Measurements from ENCODE around the gene ANKMY2.

The ANKMY2 gene

DNA sequence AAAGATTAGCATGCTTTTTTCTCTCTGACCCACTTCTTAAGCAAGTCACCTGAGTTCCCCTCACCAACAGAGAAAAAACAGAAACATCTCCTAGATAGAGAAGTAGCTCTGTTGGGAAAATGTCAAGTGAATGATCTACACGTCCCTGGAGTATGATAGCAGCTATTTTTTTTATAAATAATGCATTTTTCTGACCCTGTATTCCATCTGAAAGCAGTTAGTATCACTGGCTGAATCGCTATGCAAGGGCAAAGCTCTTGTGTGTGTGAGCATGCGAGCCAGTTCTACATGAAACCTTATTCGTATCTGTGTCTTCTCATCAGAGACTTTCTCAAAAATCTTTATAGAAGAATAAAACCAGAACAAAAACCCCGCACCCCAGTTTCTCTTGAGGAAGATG lies 8.2 kb downstream of the ANKMY2 start:
- H3K4me1 ChIP-seq (ENCODE audit: control insufficient read depth, insufficient read depth, low read length), result peaks cover 9% of the 10 kb centered on the region
- H3K27me3 ChIP-seq (ENCODE audit: control insufficient read depth, insufficient read depth, low read length), result no peaks in the 10 kb centered on the region
- H3K27ac ChIP-seq (ENCODE audit: low read depth, low read length), result no peak overlapping the region
- no peak overlapping the region for H3K9ac ChIP-seq (ENCODE audit: low read length)
- no peak overlapping the region for H3K4me3 ChIP-seq (ENCODE audit: low read length)
- no peaks in the 10 kb centered on the region for H3K36me3 ChIP-seq (ENCODE audit: control insufficient read depth, insufficient read depth, low read length)

DNA sequence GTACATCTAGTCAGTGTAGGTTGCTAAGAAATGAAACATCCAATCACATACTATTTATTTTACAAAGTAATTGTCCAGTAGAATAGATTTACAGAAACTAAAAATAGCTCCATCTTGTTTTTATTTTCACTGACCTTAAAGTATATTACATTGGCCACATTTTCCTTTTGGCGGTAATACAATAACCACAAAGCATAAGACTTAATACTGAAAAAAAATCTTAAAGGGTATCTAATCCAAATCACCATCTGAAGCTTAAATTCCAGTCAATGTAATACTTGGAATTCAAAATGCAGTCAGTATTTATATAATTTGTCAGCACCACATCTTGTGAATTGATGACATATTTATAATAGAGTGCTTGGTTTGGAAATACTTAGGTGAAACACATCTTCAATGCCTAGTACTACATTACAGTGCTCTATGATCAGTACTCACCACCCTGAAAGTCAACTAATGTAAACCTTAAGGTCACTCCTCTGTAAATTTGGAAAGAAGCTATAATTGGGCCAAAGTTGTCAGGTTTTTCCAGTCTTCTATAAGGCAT lies 8.9 kb downstream of the ANKMY2 start:
- H3K4me1 ChIP-seq (ENCODE audit: control insufficient read depth, insufficient read depth, low read length), result peaks cover 9% of the 10 kb centered on the region
- no peak overlapping the region for H3K27ac ChIP-seq (ENCODE audit: low read depth, low read length)
- no peak overlapping the region for H3K9ac ChIP-seq (ENCODE audit: low read length)
- H3K36me3 ChIP-seq (ENCODE audit: control insufficient read depth, insufficient read depth, low read length), result no peaks in the 10 kb centered on the region
- no peak overlapping the region for H3K4me3 ChIP-seq (ENCODE audit: low read length)
- no peaks in the 10 kb centered on the region for H3K27me3 ChIP-seq (ENCODE audit: control insufficient read depth, insufficient read depth, low read length)

DNA sequence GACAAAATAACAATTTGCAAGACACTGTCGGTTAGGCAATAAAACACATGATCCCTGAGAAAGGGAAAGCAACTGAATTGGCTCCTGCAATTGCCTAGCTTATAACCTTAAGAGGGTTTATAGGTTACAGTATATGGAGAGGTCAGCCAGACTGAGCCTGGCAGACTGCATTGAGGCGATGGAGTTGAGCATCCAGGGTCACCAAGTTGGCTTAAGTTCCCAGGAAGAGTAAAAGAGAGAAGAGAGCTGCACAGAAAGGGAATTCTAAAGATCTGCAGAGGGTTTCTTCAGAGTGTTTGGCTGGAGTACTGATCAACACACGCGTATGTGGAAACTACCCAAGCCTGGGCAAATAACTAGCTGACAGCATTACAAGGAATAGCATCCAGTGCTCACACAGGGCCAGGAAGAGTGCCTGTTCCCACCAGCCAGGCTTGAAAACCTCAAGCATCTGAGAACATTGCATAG lies 11.2 kb downstream of the ANKMY2 start:
- Histone ChIP-seq H3K27me3 (ENCODE audit: control insufficient read depth, insufficient read depth, low read length) (no peaks in the 10 kb centered on the region), H3K27ac (ENCODE audit: low read depth, low read length) (peak overlapping the region; percentile 19)

DNA sequence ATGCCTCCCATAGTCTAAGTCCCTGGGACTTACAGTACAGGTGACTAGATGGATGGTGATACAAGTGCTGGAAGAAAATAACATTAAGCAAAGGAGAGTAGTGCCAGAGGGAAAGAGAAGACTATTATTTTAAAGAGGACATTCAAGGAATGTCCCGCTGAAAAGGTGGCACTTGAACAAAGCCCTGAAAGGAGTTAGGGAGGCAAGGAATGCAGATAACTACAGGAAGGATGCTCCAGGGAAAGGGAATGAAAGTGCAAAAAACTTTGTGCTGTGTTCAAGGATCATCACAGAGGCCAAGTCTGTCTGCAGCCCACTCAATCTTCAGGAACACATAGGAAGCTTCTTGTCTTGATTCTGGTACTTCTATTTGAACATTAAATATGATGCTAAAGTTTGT lies 14.9 kb downstream of the ANKMY2 start:
- Histone ChIP-seq H3K27me3 (ENCODE audit: control insufficient read depth, insufficient read depth, low read length) (no peaks in the 10 kb centered on the region), H3K4me1 (ENCODE audit: control insufficient read depth, insufficient read depth, low read length) (peaks cover 6% of the 10 kb centered on the region), H3K9ac (ENCODE audit: low read length) (no peak overlapping the region), H3K27ac (ENCODE audit: low read depth, low read length) (no peak overlapping the region), H3K4me3 (ENCODE audit: low read length) (no peak overlapping the region), H3K36me3 (ENCODE audit: control insufficient read depth, insufficient read depth, low read length) (no peaks in the 10 kb centered on the region)

More for the DNA sequence above, 11.2 kb downstream of the ANKMY2 start:
- Histone ChIP-seq H3K36me3 (ENCODE audit: control insufficient read depth, insufficient read depth, low read length) (no peaks in the 10 kb centered on the region), H3K4me3 (ENCODE audit: low read length) (peak overlapping the region; percentile 10), H3K4me1 (ENCODE audit: control insufficient read depth, insufficient read depth, low read length) (peaks cover 9% of the 10 kb centered on the region), H3K9ac (ENCODE audit: low read length) (no peak overlapping the region)

DNA sequence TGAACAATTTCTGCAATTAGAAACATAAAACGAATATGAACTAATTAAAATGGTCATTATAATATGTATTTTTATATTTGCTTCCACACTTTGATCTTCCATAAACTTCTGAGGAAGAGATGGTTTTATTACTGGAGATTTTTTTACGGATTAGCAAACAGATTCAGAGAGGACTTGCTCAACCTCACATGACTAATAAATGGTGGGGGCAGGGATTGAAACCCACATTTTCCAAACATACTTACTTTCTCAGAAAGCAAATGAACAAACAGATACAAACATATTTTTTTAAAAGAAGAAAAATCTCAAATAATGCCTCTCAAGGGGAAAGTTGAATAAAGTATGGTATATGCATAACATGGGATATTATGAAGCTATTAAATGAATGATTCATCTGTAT lies 18.3 kb downstream of the ANKMY2 start:
- no peaks in the 10 kb centered on the region for H3K4me1 ChIP-seq (ENCODE audit: control insufficient read depth, insufficient read depth, low read length)
- H3K27ac ChIP-seq (ENCODE audit: low read depth, low read length), result no peak overlapping the region
- peaks cover 4% of the 10 kb centered on the region for H3K36me3 ChIP-seq (ENCODE audit: control insufficient read depth, insufficient read depth, low read length)
- H3K9ac ChIP-seq (ENCODE audit: low read length), result no peak overlapping the region
- H3K27me3 ChIP-seq (ENCODE audit: control insufficient read depth, insufficient read depth, low read length), result no peaks in the 10 kb centered on the region
- H3K4me3 ChIP-seq (ENCODE audit: low read length), result no peak overlapping the region

DNA sequence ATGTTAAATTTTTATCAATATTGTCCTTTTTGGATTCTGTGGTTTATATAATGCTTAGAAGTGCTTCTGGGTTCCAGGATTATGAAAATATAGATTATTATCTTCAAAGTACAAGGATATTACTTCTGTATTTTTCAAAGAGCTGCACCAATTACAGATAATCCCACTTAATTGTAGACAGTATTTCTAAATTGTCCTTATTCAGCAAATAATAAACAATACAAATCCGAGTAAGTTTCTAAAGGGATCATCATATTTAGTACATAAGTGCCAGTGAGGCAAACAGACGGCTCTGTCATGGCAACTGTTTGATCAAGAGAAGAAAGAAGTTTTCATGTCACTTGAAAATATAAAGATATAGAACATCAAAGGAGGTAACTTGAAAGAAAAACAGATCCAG lies 19.2 kb downstream of the ANKMY2 start:
- no peak overlapping the region for H3K27ac ChIP-seq (ENCODE audit: low read depth, low read length)
- no peaks in the 10 kb centered on the region for H3K4me1 ChIP-seq (ENCODE audit: control insufficient read depth, insufficient read depth, low read length)
- H3K27me3 ChIP-seq (ENCODE audit: control insufficient read depth, insufficient read depth, low read length), result no peaks in the 10 kb centered on the region
- H3K4me3 ChIP-seq (ENCODE audit: low read length), result no peak overlapping the region
- peaks cover 4% of the 10 kb centered on the region for H3K36me3 ChIP-seq (ENCODE audit: control insufficient read depth, insufficient read depth, low read length)
- H3K9ac ChIP-seq (ENCODE audit: low read length), result no peak overlapping the region

DNA sequence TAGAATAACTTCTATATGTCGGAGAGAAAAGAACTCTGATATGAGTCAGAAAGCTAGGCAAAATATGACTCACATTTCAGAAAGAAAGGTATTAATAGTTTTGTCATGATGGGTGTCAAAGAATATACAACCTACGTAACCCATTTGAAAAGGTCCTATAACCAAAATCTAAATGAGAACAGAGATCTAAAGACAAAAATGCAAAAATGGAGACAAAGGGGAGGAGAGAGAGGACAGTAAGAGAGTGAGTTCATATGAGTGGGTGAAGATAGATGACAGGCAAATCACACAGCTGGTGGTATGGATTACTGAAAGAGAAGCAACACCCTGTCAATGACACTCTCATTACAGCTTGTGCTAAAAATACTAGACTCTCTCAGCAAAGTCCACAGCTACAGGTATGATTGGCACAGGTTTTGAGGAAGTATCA lies 25.6 kb downstream of the ANKMY2 start:
- no peak overlapping the region for H3K4me3 ChIP-seq (ENCODE audit: low read length)
- no peaks in the 10 kb centered on the region for H3K27me3 ChIP-seq (ENCODE audit: control insufficient read depth, insufficient read depth, low read length)
- peaks cover 4% of the 10 kb centered on the region for H3K36me3 ChIP-seq (ENCODE audit: control insufficient read depth, insufficient read depth, low read length)
- no peaks in the 10 kb centered on the region for H3K4me1 ChIP-seq (ENCODE audit: control insufficient read depth, insufficient read depth, low read length)
- H3K9ac ChIP-seq (ENCODE audit: low read length), result no peak overlapping the region
- no peak overlapping the region for H3K27ac ChIP-seq (ENCODE audit: low read depth, low read length)

DNA sequence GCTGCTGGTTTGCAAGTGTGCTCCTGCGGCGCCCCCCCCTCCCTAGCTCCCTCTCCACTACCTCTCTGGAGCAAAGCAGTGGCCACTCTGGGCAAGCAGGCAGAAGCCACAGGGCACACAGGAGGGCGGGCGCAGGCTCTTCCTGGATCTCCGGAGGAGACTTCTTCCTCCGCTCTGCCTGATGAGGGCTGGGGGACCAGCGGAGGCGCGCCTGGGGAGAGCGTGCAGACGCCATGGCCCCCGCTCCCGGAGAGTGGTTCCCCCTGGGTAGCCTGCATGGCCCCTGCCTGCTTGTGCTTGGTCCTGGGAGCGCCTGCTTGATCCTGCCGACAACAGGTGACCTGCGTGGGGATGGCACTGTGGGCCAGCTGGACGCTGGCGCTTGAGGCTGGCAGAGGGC lies 29.0 kb downstream of the ANKMY2 start:
- H3K36me3 ChIP-seq (ENCODE audit: control insufficient read depth, insufficient read depth, low read length), result peaks cover 2% of the 10 kb centered on the region
- no peak overlapping the region for H3K4me3 ChIP-seq (ENCODE audit: low read length)
- no peaks in the 10 kb centered on the region for H3K27me3 ChIP-seq (ENCODE audit: control insufficient read depth, insufficient read depth, low read length)
- H3K4me1 ChIP-seq (ENCODE audit: control insufficient read depth, insufficient read depth, low read length), result no peaks in the 10 kb centered on the region
- no peak overlapping the region for H3K27ac ChIP-seq (ENCODE audit: low read depth, low read length)
- no peak overlapping the region for H3K9ac ChIP-seq (ENCODE audit: low read length)

DNA sequence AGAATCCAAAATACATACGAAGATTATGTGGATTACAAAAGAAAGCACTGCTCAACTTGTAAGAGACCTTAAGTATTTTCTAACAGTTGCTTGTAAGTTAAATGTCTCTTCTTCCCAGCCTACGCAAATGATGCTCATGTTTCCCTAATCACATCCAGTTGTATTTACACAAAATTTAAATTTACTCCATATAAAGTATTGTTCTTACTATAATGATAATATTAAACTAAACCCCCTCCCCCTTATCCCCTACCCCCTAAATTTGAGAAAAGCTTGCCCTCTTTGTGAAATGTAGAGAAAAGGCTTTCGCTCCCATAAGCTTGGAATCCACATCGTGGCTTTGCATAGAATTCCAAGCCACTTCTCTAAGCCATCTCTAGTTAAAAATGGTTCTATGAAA lies 29.4 kb downstream of the ANKMY2 start:
- H3K4me3 ChIP-seq (ENCODE audit: low read length), result no peak overlapping the region
- H3K36me3 ChIP-seq (ENCODE audit: control insufficient read depth, insufficient read depth, low read length), result peaks cover 2% of the 10 kb centered on the region
- H3K4me1 ChIP-seq (ENCODE audit: control insufficient read depth, insufficient read depth, low read length), result no peaks in the 10 kb centered on the region
- H3K9ac ChIP-seq (ENCODE audit: low read length), result no peak overlapping the region
- no peaks in the 10 kb centered on the region for H3K27me3 ChIP-seq (ENCODE audit: control insufficient read depth, insufficient read depth, low read length)
- H3K27ac ChIP-seq (ENCODE audit: low read depth, low read length), result no peak overlapping the region

DNA sequence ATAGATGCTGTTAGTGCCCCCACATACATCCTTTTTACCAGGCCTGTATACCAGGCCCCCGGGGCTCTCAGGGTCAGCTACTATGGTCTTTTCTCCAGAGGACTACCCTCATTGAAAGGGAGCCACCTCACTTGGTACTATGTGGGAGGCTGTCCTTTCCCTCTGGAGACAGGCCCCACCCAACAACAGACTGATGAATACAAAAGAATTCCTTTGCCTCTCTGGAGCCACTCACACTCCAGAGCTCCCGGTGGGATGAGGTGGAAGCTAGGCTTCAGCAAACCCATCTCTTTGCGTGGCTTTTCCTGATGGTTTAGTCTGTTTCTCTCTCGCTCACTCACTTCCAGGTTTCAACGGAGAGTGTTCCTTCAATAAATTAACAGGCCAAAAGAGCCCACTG lies 30.3 kb downstream of the ANKMY2 start:
- Histone ChIP-seq H3K27me3 (ENCODE audit: control insufficient read depth, insufficient read depth, low read length) (no peaks in the 10 kb centered on the region), H3K4me3 (ENCODE audit: low read length) (no peak overlapping the region), H3K9ac (ENCODE audit: low read length) (no peak overlapping the region), H3K36me3 (ENCODE audit: control insufficient read depth, insufficient read depth, low read length) (peaks cover 2% of the 10 kb centered on the region), H3K4me1 (ENCODE audit: control insufficient read depth, insufficient read depth, low read length) (no peaks in the 10 kb centered on the region), H3K27ac (ENCODE audit: low read depth, low read length) (no peak overlapping the region)

DNA sequence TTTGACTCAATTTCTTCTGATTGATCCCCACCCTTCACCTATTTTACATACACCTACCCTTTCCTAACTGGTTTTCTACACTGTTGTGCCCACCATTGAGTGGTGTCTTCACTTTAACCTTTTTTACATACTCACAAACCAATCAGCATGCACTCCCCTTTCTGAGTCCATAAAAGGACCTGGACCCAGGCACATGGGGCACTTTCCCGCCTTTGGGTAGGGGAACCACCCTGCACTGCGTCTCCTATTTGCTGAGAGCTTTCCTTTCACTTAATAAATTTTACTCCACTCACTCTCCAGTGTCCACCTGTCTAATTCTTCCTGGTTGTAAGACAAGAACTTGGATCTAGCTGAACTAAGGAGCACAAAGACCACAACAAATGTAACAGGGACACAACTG lies 33.8 kb downstream of the ANKMY2 start:
- Histone ChIP-seq H3K27ac (ENCODE audit: low read depth, low read length) (no peak overlapping the region), H3K36me3 (ENCODE audit: control insufficient read depth, insufficient read depth, low read length) (peaks cover 2% of the 10 kb centered on the region), H3K4me1 (ENCODE audit: control insufficient read depth, insufficient read depth, low read length) (no peaks in the 10 kb centered on the region), H3K27me3 (ENCODE audit: control insufficient read depth, insufficient read depth, low read length) (no peaks in the 10 kb centered on the region), H3K9ac (ENCODE audit: low read length) (no peak overlapping the region), H3K4me3 (ENCODE audit: low read length) (no peak overlapping the region)

DNA sequence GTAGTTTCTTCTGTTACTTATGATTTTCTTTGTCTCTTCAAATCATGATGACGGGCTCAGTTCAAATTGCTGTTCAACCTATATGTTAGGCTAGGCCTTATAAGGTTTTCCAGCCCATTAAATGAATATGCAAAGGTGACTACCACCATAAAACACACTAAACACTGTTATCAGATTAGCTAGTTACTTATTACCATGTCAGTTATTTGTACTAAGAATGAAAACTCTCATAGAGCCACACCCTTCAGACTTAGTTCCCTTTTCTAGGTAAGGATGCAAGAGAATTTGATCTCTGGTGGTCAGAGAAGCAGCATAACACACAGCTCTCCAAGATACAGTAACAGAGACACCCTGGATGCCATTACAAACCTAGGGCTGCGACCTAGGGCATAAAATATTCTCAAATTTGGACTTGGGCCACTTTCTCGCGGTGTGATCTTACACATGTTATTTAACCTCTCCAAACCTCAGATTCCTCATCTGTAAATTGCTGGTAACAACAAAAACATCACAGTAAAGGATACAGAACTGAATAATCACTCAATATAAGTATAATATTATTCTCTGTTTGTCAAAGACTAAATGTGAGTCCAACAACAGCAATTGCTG lies 35.6 kb downstream of the ANKMY2 start:
- Histone ChIP-seq H3K4me3 (ENCODE audit: low read length) (no peak overlapping the region), H3K27me3 (ENCODE audit: control insufficient read depth, insufficient read depth, low read length) (no peaks in the 10 kb centered on the region), H3K27ac (ENCODE audit: low read depth, low read length) (no peak overlapping the region), H3K36me3 (ENCODE audit: control insufficient read depth, insufficient read depth, low read length) (peaks cover 2% of the 10 kb centered on the region), H3K4me1 (ENCODE audit: control insufficient read depth, insufficient read depth, low read length) (no peaks in the 10 kb centered on the region), H3K9ac (ENCODE audit: low read length) (no peak overlapping the region)

DNA sequence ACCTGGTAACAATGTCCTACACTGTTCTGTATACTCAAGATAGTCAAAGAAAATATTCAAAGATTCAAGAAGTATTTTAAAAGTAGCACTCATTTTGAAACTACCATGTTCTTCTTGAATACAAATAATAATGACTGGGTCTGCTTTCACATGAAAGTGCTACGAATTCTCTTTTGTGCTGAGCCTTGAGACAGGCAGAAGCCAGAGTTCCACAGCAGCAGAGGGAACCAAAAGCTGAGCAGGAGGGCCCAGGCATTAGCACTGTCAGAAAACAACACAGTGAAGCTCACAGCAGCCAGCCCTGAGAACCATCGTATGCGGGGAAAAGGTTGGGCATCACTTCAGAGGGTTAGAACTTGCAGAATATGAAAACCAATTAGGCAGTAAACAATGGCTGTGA lies 38.9 kb downstream of the ANKMY2 start:
- H3K27ac ChIP-seq (ENCODE audit: low read depth, low read length), result no peak overlapping the region
- H3K9ac ChIP-seq (ENCODE audit: low read length), result no peak overlapping the region
- no peaks in the 10 kb centered on the region for H3K27me3 ChIP-seq (ENCODE audit: control insufficient read depth, insufficient read depth, low read length)
- H3K36me3 ChIP-seq (ENCODE audit: control insufficient read depth, insufficient read depth, low read length), result peaks cover 5% of the 10 kb centered on the region
- H3K4me3 ChIP-seq (ENCODE audit: low read length), result no peak overlapping the region
- no peaks in the 10 kb centered on the region for H3K4me1 ChIP-seq (ENCODE audit: control insufficient read depth, insufficient read depth, low read length)

All from rectal smooth muscle tissue (tissue), 1 donor.